Measurements from ENCODE around the gene C21orf58.
A peak's percentile ranks its signal among the peaks of the same experiment; 100 is the strongest.
"Not testable (repeated sequence)": the region's sequence is repeated elsewhere in the genome, so short reads cannot be mapped to it uniquely, and the experiment has no call there.

Gene C21orf58

DNA sequence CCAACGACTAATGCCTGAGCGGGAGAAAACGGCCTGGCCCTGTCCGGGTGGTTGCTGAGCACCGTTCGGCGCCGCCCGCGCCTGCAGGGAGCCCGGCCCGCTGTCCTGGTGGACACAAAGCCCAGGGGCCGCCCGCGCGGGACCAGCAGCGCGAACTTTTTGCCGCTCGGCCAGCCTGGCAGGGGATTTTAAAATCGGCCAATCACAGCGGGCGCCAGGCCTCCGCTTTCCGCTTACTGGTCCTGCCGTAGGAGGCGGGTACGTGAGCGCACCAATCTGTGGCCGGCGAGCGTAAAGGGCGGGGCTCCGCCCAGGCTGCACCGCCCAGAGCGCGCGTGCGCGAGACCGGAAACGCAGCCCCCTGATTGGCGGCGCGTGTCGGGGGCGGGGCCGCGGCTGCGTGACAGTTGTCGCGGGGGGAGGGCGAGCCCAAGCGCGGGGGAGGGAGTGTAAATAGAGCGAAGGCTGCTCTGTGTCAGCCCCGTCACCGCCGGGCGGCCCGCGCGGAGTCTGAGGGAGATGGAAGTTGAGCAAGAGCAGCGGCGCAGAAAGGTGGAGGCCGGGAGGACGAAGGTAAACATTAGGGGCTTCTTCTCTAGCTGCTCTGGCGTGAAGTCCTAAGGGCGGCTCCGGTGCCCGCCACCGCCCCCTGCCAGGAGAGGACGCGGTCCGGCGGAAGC, at the start of gene C21orf58, which contains the start of gene PCNT:
Gene C21orf58, minus strand, starts transcription at position 161 of the 680 bp plus-strand sequence. CDS start 1,132 bp downstream, outside the sequence.
Gene PCNT, plus strand, starts transcription at position 447 of the 680 bp plus-strand sequence. Its CDS starts 73 bp downstream, at position 520.
- H3K4me3 ChIP-seq (ENCODE audit: low read depth, low read length), result peak within 1 kb of the TSS; percentile 96
- DNase-seq (ENCODE audit: low read depth), result peak; percentile 93

DNA sequence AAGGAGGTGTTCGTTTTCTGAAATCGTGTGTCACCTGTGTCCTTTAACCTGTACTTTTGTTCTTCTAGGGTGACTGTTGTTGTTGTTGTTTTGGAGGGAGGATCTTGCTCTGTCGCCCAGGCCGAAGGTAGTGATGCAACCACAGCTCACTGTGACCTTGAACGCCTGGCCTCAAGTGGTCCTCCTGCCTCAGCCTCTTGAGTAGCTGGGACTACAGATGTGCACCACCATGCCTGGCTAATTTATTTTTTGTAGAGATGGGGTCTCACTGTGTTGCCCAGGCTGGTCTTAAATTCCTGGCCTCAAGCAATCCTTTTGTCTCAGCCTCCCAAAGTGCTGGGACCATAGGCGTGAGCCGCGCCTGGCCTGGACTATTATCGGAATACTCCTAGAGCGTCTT, 49.3 kb upstream of the C21orf58 start:
- not testable (repeated sequence) for DNase-seq (ENCODE audit: low read depth); H3K4me3 ChIP-seq (ENCODE audit: low read depth, low read length)

DNA sequence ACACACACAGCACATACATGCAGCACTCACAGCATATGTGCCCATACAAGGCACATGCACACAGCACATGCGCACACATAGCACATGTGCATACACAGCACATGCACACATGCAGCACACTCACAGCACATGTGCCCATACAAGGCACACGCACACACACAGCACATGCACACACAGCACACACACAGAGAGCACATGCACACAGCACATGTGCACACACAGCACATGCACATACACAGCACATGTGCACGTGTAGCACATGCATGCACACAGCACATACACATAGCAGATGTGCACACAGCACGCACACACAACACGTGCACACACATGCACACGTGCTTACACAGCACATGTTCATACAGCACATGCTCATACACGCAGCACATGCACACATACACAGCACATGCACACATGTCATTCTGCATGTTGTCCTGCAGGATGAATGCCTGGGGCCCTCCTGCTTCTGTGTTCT, 48.4 kb upstream of the C21orf58 start:
- no peak for DNase-seq (ENCODE audit: low read depth)
- H3K4me3 ChIP-seq (ENCODE audit: low read depth, low read length), result no peak overlapping the region

GRCh38 chr21:46371204-46372013, 47.7 kb upstream of the C21orf58 start:
- no peak overlapping the region for H3K4me3 ChIP-seq (ENCODE audit: low read depth, low read length)
- DNase-seq (ENCODE audit: low read depth), result no peak

- DNase-seq (ENCODE audit: low read depth), result no peak
These were observed 46.0 kb upstream of the C21orf58 start for GRCh38 chr21:46369520-46370235.

GRCh38 chr21:46368533-46369285, 45.0 kb upstream of the C21orf58 start:
- no peak overlapping the region for H3K4me3 ChIP-seq (ENCODE audit: low read depth, low read length)
- DNase-seq (ENCODE audit: low read depth), result no peak

More at GRCh38 chr21:46369520-46370235, 46.0 kb upstream of the C21orf58 start:
- H3K4me3 ChIP-seq (ENCODE audit: low read depth, low read length), result no peak overlapping the region

DNA sequence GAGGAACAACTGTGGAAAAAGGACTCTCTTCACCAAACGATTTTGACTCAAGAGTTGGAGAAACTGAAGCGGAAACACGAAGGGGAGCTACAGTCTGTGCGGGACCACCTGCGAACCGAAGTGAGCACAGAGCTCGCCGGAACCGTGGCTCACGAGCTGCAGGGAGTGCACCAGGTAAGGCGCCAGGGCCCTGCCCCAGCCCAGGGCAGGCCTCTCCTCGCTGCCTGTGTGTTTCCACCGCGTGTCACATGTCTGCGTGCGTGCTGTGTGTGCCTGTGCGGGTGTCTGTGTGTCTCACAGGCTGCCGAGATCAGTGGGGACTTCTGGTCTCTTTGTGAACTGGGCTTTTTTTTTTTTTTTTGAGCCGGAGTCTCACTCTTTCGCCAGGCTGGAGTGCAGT, 43.3 kb upstream of the C21orf58 start:
- no peak for DNase-seq (ENCODE audit: low read depth)
- H3K4me3 ChIP-seq (ENCODE audit: low read depth, low read length), result no peak overlapping the region

GRCh38 chr21:46366561-46366960, 42.9 kb upstream of the C21orf58 start:
- no peak overlapping the region for H3K4me3 ChIP-seq (ENCODE audit: low read depth, low read length)
- DNase-seq (ENCODE audit: low read depth), result no peak

DNA sequence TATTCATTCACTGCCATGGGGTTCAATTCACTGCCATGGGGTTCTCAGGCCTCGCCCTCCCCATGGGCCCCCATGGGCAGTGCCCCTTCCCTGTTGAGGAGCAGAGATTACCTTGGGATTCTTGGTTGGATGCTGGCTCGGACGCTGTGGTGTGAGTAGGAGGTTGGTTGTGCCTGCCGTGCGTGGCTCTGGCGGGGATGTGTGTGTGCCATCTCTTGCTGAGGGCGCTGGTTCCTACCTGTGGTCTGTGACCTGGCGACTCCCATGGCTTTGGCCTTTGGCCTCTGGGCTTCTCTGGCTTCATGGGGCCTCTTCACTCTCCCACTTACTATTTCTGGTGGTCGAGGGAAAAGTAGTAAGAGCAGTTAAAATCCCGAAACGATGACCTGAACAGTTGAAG, 42.4 kb upstream of the C21orf58 start:
- no peak for DNase-seq (ENCODE audit: low read depth)
- H3K4me3 ChIP-seq (ENCODE audit: low read depth, low read length), result no peak overlapping the region

DNA sequence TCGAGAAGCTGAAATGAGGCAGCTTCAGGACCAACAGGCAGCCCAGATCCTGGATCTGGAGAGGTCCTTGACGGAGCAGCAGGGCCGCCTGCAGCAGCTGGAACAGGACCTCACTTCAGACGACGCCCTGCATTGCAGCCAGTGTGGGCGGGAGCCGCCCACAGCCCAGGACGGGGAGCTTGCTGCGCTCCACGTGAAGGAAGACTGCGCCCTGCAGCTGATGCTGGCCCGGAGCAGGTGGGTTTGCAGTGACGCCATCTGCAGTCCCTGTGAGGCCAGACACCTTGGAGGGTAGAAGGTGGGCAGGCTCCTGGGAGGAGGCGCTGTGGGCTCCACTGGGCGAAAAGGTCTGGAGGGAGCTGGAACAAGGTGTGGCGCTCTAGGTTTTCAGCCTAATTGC, 40.0 kb upstream of the C21orf58 start:
- no peak for DNase-seq (ENCODE audit: low read depth)
- no peak overlapping the region for H3K4me3 ChIP-seq (ENCODE audit: low read depth, low read length)

- no peak overlapping the region for H3K4me3 ChIP-seq (ENCODE audit: low read depth, low read length)
- DNase-seq (ENCODE audit: low read depth), result no peak
These were observed 39.3 kb upstream of the C21orf58 start for GRCh38 chr21:46362946-46363345.

GRCh38 chr21:46361935-46362334, 38.3 kb upstream of the C21orf58 start:
- no peak overlapping the region for H3K4me3 ChIP-seq (ENCODE audit: low read depth, low read length)
- no peak for DNase-seq (ENCODE audit: low read depth)

DNA sequence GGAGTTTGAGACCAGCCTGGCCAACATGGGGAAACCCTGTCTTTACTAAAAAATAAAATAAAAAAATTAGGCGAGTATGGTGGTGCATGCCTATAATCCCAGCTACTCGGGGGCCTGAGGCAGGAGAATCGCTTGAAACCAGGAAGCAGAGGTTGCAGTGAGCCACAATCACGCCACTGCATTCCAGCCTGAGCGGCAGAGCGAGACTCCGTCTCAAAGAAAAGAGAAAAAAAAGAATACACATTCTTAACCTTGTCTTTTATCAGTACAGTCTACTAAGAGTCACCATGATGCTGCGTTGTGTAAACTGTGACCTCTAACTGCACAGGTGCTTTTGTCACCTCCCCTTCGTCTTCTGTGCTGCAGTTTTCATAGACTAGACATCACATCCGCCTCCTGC, 37.5 kb upstream of the C21orf58 start:
- DNase-seq (ENCODE audit: low read depth), result no peak
- H3K4me3 ChIP-seq (ENCODE audit: low read depth, low read length), result no peak overlapping the region

DNA sequence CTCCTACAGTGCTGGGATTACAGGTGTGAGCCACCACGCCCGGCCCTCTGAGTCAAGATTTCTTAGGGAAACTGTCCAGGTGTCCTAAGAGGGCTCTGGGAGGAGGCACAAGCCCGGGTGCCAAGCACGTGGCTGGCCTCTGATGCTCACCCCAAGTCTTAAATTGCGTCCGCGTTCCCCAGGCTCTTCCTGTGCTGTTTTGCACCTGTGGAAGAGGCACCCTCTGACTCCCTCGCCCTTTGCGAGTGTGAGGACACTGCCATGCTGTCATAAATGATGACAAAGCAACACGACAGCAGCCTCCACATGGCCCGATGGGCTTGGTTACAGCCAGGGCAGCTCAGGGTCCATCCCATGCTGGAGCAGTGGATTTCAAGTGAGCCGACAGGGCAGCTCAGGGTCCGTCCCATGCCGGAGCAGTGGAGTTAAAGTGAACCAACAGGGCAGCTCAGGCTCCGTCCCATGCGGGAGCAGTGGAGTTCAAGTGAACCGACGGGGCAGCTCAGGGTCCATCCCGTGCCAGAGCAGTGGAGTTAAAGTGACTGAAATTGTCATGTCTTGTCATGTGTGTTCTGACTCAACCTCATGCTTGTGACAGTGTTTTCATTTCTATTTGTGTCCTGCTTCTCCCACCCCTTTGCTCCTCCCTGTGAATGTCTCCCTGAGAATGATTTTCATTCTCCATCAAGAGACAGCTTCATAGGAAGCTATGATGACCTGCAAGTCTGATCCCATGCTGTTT, 34.2 kb upstream of the C21orf58 start:
- no peak for DNase-seq (ENCODE audit: low read depth)
- H3K4me3 ChIP-seq (ENCODE audit: low read depth, low read length), result no peak overlapping the region

DNA sequence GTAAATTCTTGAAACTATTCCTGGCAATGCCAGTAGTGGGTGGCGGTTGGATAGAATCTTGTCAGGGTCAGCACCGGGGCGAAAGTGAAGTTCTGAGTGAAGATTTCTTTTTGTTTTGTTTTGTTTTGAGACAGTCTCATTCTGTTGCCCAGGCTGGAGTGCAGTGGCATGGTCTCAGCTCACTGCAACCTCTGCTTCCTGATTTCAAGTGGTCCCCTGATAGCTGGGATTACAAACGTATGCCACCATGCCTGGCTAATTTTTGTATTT, 33.6 kb upstream of the C21orf58 start:
- no peak for DNase-seq (ENCODE audit: low read depth)
- no peak overlapping the region for H3K4me3 ChIP-seq (ENCODE audit: low read depth, low read length)

GRCh38 chr21:46356494-46357334, 33.0 kb upstream of the C21orf58 start:
- DNase-seq (ENCODE audit: low read depth), result no peak
- no peak overlapping the region for H3K4me3 ChIP-seq (ENCODE audit: low read depth, low read length)

- no peak overlapping the region for H3K4me3 ChIP-seq (ENCODE audit: low read depth, low read length)
- DNase-seq (ENCODE audit: low read depth), result no peak
These were observed 32.3 kb upstream of the C21orf58 start for GRCh38 chr21:46356005-46356338.
